MM.1S (cell line): ENCODE measurements around the gene CERS3.

Experiments used
- DNase-seq: peaks from one replicate; pipeline ENCODE4 v3.0.0-alpha.2; 2015
- H2AFZ ChIP-seq: fragments of 300-600 bp; sonication (generic); 2 replicates; pipeline ENCODE4 v1.6.0; 2016; ENCODE audit warnings: antibody characterized with exemption, low read length
- H3F3A ChIP-seq: fragments of 300-600 bp; sonication (generic); 2 replicates; pipeline ENCODE4 v1.6.1; 2016; ENCODE audit warnings: mild to moderate bottlenecking, antibody characterized with exemption, low read length, moderate library complexity, mixed read lengths; ENCODE audit not compliant: insufficient read depth
- H3K27ac ChIP-seq: fragments of 300-600 bp; sonication (generic); 2 replicates; pipeline ENCODE4 v1.5.1; 2016; ENCODE audit warnings: mild to moderate bottlenecking, low read length
- H3K27me3 ChIP-seq: fragments of 300-600 bp; sonication (generic); replicated peaks from 2 replicates; pipeline ENCODE4 v1.6.0; 2016; ENCODE audit warnings: low read length; ENCODE audit not compliant: insufficient read depth
- H3K36me3 ChIP-seq: fragments of 300-600 bp; sonication (generic); replicated peaks from 2 replicates; pipeline ENCODE4 v1.6.1; 2016; ENCODE audit warnings: mild to moderate bottlenecking, low read length, mixed read lengths; ENCODE audit not compliant: insufficient read depth
- H3K4me1 ChIP-seq: fragments of 300-600 bp; sonication (generic); 2 replicates; pipeline ENCODE4 v1.6.1; 2016; ENCODE audit warnings: low read length, mixed read lengths
- H3K4me2 ChIP-seq: fragments of 300-600 bp; sonication (generic); 2 replicates; pipeline ENCODE4 v1.6.0; 2016; ENCODE audit warnings: low read depth, low read length
- H3K4me3 ChIP-seq: fragments of 300-600 bp; sonication (generic); 2 replicates; pipeline ENCODE4 v1.5.1; 2016; ENCODE audit warnings: low read length, mixed read lengths
- H3K79me2 ChIP-seq: fragments of 300-600 bp; sonication (generic); 2 replicates; pipeline ENCODE4 v1.6.1; 2016; ENCODE audit warnings: mixed run types, low read length, mixed read lengths
- H3K9ac ChIP-seq: fragments of 300-600 bp; sonication (generic); 2 replicates; pipeline ENCODE4 v1.6.1; 2016; ENCODE audit warnings: low read length, mixed read lengths
- H3K9me2 ChIP-seq: fragments of 300-600 bp; sonication (generic); replicated peaks from 2 replicates; pipeline ENCODE4 v1.6.1; 2016; ENCODE audit warnings: mild to moderate bottlenecking, low read length, mixed read lengths; ENCODE audit not compliant: insufficient read depth
- H3K9me3 ChIP-seq: fragments of 300-600 bp; sonication (generic); replicated peaks from 2 replicates; pipeline ENCODE4 v1.6.1; 2016; ENCODE audit warnings: mild to moderate bottlenecking, low read length, mixed read lengths; ENCODE audit not compliant: insufficient read depth
- H4K20me1 ChIP-seq: fragments of 300-600 bp; sonication (generic); 2 replicates; pipeline ENCODE4 v1.6.1; 2016; ENCODE audit warnings: mild to moderate bottlenecking, low read length, moderate library complexity, mixed read lengths; ENCODE audit not compliant: insufficient read depth
- EZH2 ChIP-seq: fragments of 300-600 bp; sonication (generic); optimal IDR thresholded peaks from 2 replicates; pipeline ENCODE3; 2017; ENCODE audit warnings: low read depth, mild to moderate bottlenecking, antibody characterized with exemption, low read length, mixed read lengths
- EZH2phosphoT487 ChIP-seq: fragments of 300-600 bp; sonication (generic); IDR thresholded peaks from 2 replicates; pipeline ENCODE4 v1.6.1; 2018; ENCODE audit warnings: antibody characterized with exemption, low read length
- TF ChIP-seq, protein P1 (sequence below): fragments of 300-600 bp; sonication (generic); IDR thresholded peaks from 2 replicates; pipeline ENCODE4 v1.5.1; 2016; ENCODE audit warnings: antibody characterized with exemption, low read length, mixed read lengths

Gene CERS3

GRCh38 chr15:100500226-100500990 is 28.3 kb downstream of the CERS3 start:
- Histone ChIP-seq H3F3A (no peaks in the 10 kb centered on the region), H3K36me3 (no peaks in the 10 kb centered on the region), H3K9me3 (no peaks in the 10 kb centered on the region), H2AFZ (no peak overlapping the region), H3K4me2 (no peak overlapping the region), H4K20me1 (no peaks in the 10 kb centered on the region), H3K4me3 (no peak overlapping the region), H3K9ac (no peak overlapping the region), H3K4me1 (no peaks in the 10 kb centered on the region), H3K9me2 (no peaks in the 10 kb centered on the region), H3K27me3 (no peaks in the 10 kb centered on the region), H3K27ac (no peak overlapping the region), H3K79me2 (no peaks in the 10 kb centered on the region)
- no peak for TF ChIP-seq EZH2phosphoT487
- TF ChIP-seq, protein P1, sequence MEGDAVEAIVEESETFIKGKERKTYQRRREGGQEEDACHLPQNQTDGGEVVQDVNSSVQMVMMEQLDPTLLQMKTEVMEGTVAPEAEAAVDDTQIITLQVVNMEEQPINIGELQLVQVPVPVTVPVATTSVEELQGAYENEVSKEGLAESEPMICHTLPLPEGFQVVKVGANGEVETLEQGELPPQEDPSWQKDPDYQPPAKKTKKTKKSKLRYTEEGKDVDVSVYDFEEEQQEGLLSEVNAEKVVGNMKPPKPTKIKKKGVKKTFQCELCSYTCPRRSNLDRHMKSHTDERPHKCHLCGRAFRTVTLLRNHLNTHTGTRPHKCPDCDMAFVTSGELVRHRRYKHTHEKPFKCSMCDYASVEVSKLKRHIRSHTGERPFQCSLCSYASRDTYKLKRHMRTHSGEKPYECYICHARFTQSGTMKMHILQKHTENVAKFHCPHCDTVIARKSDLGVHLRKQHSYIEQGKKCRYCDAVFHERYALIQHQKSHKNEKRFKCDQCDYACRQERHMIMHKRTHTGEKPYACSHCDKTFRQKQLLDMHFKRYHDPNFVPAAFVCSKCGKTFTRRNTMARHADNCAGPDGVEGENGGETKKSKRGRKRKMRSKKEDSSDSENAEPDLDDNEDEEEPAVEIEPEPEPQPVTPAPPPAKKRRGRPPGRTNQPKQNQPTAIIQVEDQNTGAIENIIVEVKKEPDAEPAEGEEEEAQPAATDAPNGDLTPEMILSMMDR = no peak
- TF ChIP-seq EZH2 = no peak
- no peak for DNase-seq

GRCh38 chr15:100495861-100496260 is 32.9 kb downstream of the CERS3 start:
- Histone ChIP-seq H3K4me2 (no peak overlapping the region), H3K9me2 (no peaks in the 10 kb centered on the region), H3K27ac (no peak overlapping the region), H3K4me1 (no peaks in the 10 kb centered on the region), H3K36me3 (no peaks in the 10 kb centered on the region), H3K9ac (no peak overlapping the region), H4K20me1 (no peaks in the 10 kb centered on the region), H3K4me3 (no peak overlapping the region), H2AFZ (no peak overlapping the region), H3K79me2 (no peaks in the 10 kb centered on the region), H3F3A (no peaks in the 10 kb centered on the region), H3K27me3 (no peaks in the 10 kb centered on the region), H3K9me3 (no peaks in the 10 kb centered on the region)
- DNase-seq = no peak
- TF ChIP-seq, protein P1 = no peak
- TF ChIP-seq EZH2 (no peak), EZH2phosphoT487 (no peak)

DNA sequence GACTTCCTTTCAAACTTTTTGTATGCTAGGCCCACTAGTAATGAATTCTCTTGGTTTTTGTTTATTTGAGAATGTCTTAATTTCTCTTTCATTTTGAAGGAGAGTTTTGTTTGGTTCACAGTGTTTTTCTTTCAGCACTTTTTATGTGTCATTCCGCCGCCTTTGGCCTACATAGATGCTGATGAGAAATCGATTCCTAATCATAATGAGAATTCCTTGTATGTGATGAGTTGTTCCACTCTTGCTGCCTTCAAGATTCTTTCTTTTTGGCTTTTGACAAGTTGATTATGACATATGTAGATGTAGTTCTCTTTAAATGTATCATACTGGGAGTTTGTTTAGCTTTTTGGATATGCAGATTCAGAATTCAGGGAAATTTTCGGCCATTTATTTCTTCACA is 35.5 kb downstream of the CERS3 start:
- H3K9me2 ChIP-seq = no peaks in the 10 kb centered on the region
- no peaks in the 10 kb centered on the region for H3K4me1 ChIP-seq
- no peaks in the 10 kb centered on the region for H3K79me2 ChIP-seq
- H3K9ac ChIP-seq = no peak overlapping the region
- no peaks in the 10 kb centered on the region for H3F3A ChIP-seq
- no peak overlapping the region for H3K27ac ChIP-seq
- H3K36me3 ChIP-seq = no peaks in the 10 kb centered on the region
- no peak overlapping the region for H2AFZ ChIP-seq
- TF ChIP-seq, protein P1 = no peak
- TF ChIP-seq EZH2phosphoT487 (no peak), EZH2 (no peak)
- H3K4me3 ChIP-seq = no peak overlapping the region
- no peaks in the 10 kb centered on the region for H4K20me1 ChIP-seq
- no peaks in the 10 kb centered on the region for H3K27me3 ChIP-seq
- H3K4me2 ChIP-seq = no peak overlapping the region
- no peak for DNase-seq
- no peaks in the 10 kb centered on the region for H3K9me3 ChIP-seq
